ENCODE measurements around the gene UNC13B.

DNA sequence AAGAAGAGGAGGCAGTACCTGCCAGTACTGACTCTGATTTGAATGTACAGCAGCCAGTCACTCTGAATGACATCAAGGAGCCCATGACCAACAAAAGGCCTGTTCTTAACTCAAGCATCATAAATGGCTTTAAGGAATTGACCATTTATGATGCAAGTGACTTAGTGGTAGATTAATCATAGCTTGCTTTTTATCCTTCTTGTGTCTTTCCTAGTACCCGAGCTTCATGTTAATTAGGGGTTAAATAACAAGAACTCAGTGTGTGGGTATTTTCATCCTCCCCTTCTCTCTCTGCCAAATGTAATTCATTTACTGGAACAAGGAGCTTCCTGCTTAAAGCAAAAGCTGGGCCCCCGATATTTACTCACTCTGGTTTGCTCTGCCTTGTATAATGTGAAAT, 146.5 kb downstream of the UNC13B start:
- TF ChIP-seq EZH2 (IDR thresholded peaks at IDR 0.05; ENCODE audit: borderline replicate concordance), result no peak
- TF ChIP-seq, protein P1, sequence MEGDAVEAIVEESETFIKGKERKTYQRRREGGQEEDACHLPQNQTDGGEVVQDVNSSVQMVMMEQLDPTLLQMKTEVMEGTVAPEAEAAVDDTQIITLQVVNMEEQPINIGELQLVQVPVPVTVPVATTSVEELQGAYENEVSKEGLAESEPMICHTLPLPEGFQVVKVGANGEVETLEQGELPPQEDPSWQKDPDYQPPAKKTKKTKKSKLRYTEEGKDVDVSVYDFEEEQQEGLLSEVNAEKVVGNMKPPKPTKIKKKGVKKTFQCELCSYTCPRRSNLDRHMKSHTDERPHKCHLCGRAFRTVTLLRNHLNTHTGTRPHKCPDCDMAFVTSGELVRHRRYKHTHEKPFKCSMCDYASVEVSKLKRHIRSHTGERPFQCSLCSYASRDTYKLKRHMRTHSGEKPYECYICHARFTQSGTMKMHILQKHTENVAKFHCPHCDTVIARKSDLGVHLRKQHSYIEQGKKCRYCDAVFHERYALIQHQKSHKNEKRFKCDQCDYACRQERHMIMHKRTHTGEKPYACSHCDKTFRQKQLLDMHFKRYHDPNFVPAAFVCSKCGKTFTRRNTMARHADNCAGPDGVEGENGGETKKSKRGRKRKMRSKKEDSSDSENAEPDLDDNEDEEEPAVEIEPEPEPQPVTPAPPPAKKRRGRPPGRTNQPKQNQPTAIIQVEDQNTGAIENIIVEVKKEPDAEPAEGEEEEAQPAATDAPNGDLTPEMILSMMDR (IDR thresholded peaks at IDR 0.05; ENCODE audit: poor library complexity), result no peak
- no peak for TF ChIP-seq EZH2phosphoT487 (IDR thresholded peaks at IDR 0.05; ENCODE audit: low read depth, severe bottlenecking, unreplicated experiment)
